ENCODE measurements around the gene C5orf15. TPM values are rescaled to one million over a fixed set of nuclear protein-coding genes. Genes with fewer than 3 reads are reported as not detected.

C5orf15 gene
- total RNA-seq, 1 donor from 2014 or later = 70.2 TPM

- TF ChIP-seq CTCF (IDR thresholded peaks at IDR 0.05; ENCODE audit: insufficient read depth, low read length, poor library complexity, severe bottlenecking) = no peak
- DNase-seq (ENCODE audit: low read depth) = no peak
- H3K4me3 ChIP-seq (ENCODE audit: low read depth, low read length) = no peak overlapping the region
- H3K36me3 ChIP-seq (ENCODE audit: control insufficient read depth, insufficient read depth, low read length) = no peaks in the 10 kb centered on the region
- no peaks in the 10 kb centered on the region for H3K27me3 ChIP-seq (ENCODE audit: control insufficient read depth, insufficient read depth, low read length)
These were observed 19.7 kb downstream of the C5orf15 start for GRCh38 chr5:133948721-133949120.

- H3K36me3 ChIP-seq (ENCODE audit: control insufficient read depth, insufficient read depth, low read length) = no peaks in the 10 kb centered on the region
- TF ChIP-seq CTCF (IDR thresholded peaks at IDR 0.05; ENCODE audit: insufficient read depth, low read length, poor library complexity, severe bottlenecking) = no peak
- no peaks in the 10 kb centered on the region for H3K27me3 ChIP-seq (ENCODE audit: control insufficient read depth, insufficient read depth, low read length)
- no peak overlapping the region for H3K4me3 ChIP-seq (ENCODE audit: low read depth, low read length)
- no peak for DNase-seq (ENCODE audit: low read depth)
These were observed 21.0 kb downstream of the C5orf15 start for GRCh38 chr5:133947431-133947841.

GRCh38 chr5:133945568-133945967 lies 22.9 kb downstream of the C5orf15 start:
- Histone ChIP-seq H3K27me3 (ENCODE audit: control insufficient read depth, insufficient read depth, low read length) (no peaks in the 10 kb centered on the region), H3K36me3 (ENCODE audit: control insufficient read depth, insufficient read depth, low read length) (no peaks in the 10 kb centered on the region), H3K4me3 (ENCODE audit: low read depth, low read length) (no peak overlapping the region)
- DNase-seq (ENCODE audit: low read depth) = no peak
- no peak for TF ChIP-seq CTCF (IDR thresholded peaks at IDR 0.05; ENCODE audit: insufficient read depth, low read length, poor library complexity, severe bottlenecking)

- no peak for DNase-seq (ENCODE audit: low read depth)
- H3K27me3 ChIP-seq (ENCODE audit: control insufficient read depth, insufficient read depth, low read length) = no peaks in the 10 kb centered on the region
- H3K4me3 ChIP-seq (ENCODE audit: low read depth, low read length) = no peak overlapping the region
- no peaks in the 10 kb centered on the region for H3K36me3 ChIP-seq (ENCODE audit: control insufficient read depth, insufficient read depth, low read length)
- peak; percentile 86 for TF ChIP-seq CTCF (IDR thresholded peaks at IDR 0.05; ENCODE audit: insufficient read depth, low read length, poor library complexity, severe bottlenecking)
These were observed 23.9 kb downstream of the C5orf15 start for GRCh38 chr5:133944263-133945185.

DNA sequence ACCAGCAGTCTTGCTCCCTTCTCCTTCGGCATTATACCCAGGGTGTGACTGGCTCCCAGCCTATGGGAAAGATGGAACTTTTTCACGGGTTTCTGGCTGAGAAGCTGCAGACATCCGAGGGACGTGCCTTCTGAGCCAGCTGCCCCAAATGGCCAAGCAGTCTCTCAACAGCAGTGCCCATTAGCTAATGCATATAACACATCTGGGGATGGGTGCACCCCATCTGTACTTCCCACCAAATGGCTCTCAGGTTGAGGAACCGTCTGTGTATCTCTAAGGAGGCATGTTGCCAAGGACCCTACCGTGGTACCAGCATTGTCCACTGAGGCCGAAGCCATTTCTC lies 25.0 kb downstream of the C5orf15 start:
- no peaks in the 10 kb centered on the region for H3K27me3 ChIP-seq (ENCODE audit: control insufficient read depth, insufficient read depth, low read length)
- TF ChIP-seq CTCF (IDR thresholded peaks at IDR 0.05; ENCODE audit: insufficient read depth, low read length, poor library complexity, severe bottlenecking) = no peak
- H3K36me3 ChIP-seq (ENCODE audit: control insufficient read depth, insufficient read depth, low read length) = no peaks in the 10 kb centered on the region
- no peak overlapping the region for H3K4me3 ChIP-seq (ENCODE audit: low read depth, low read length)
- no peak for DNase-seq (ENCODE audit: low read depth)

All from kidney epithelial cell (primary cell).